IMR-90 (cell line): ENCODE data around the gene BCAS1. TPM values are rescaled to one million over a fixed set of nuclear protein-coding genes. Genes with fewer than 3 reads are reported as not detected.

Experiments used
- ATAC-seq: fragments of 200-7000 bp; cut with Tn5 transposase; 2 replicates; pipeline ENCODE4 v1.9.1; 2020; ENCODE audit warnings: low read depth, mild to moderate bottlenecking, moderate library complexity
- BruUV-seq: library from RNA; stranded (reverse); fragments of 400-500 nt; replicated peaks from 2 replicates; lab custom pipeline; 2021; lab: Mats Ljungman, UMichigan
- CTCF ChIA-PET: fragments of 300-600 bp; formaldehyde crosslinking; extraction: SDS; loops from one replicate; lab custom pipeline; 2021; ENCODE audit warnings: antibody characterized with exemption; lab: Yijun Ruan, JAX
- POLR2A ChIA-PET: fragments of 300-600 bp; sonication (Branson Sonifier 250); formaldehyde crosslinking; loops from one replicate; lab custom pipeline; 2022; ENCODE audit warnings: antibody characterized with exemption; ENCODE audit not compliant: unreplicated experiment; lab: Charles Lee
- DNase-seq: peaks from one replicate; pipeline ENCODE4 v3.0.0; 2013
- H2AFZ ChIP-seq: replicated peaks from 2 replicates; pipeline ENCODE3; 2013; ENCODE audit warnings: low read length, mild to moderate bottlenecking; ENCODE audit not compliant: poor library complexity
- H2AK5ac ChIP-seq: 2 replicates; pipeline ENCODE4 v1.6.1; 2013; ENCODE audit warnings: low read depth, low read length, inconsistent platforms
- H2AK9ac ChIP-seq: replicated peaks from 2 replicates; pipeline ENCODE3; 2013; ENCODE audit warnings: mild to moderate bottlenecking, low read depth, low read length, moderate library complexity; ENCODE audit not compliant: poor library complexity
- H2BK120ac ChIP-seq: 2 replicates; pipeline ENCODE4 v1.6.1; 2013; ENCODE audit warnings: low read depth, low read length, inconsistent platforms
- H2BK15ac ChIP-seq: 3 replicates; pipeline ENCODE4 v1.6.1; 2013; ENCODE audit warnings: low read depth, low read length, inconsistent platforms
- H2BK20ac ChIP-seq: 2 replicates; pipeline ENCODE4 v1.6.1; 2013; ENCODE audit warnings: low read depth, mild to moderate bottlenecking, inconsistent platforms, low read length, moderate library complexity
- H2BK5ac ChIP-seq: 2 replicates; pipeline ENCODE4 v1.6.1; 2013; ENCODE audit warnings: mild to moderate bottlenecking, low read depth, low read length, inconsistent platforms; ENCODE audit not compliant: poor library complexity, severe bottlenecking
- H3K14ac ChIP-seq: replicated peaks from 2 replicates; pipeline ENCODE4 v1.6.1; 2013; ENCODE audit warnings: low read depth, low read length, inconsistent platforms
- H3K18ac ChIP-seq: 2 replicates; pipeline ENCODE4 v1.6.1; 2013; ENCODE audit warnings: low read depth, low read length, control low read depth
- H3K23ac ChIP-seq: 2 replicates; pipeline ENCODE4 v1.6.1; 2013; ENCODE audit warnings: low read depth, low read length, inconsistent platforms
- H3K27ac ChIP-seq: 2 replicates; pipeline ENCODE4 v1.5.1; 2013; ENCODE audit warnings: mild to moderate bottlenecking, control low read depth, low read length; ENCODE audit not compliant: insufficient read depth
- H3K27me3 ChIP-seq: 2 replicates; pipeline ENCODE4 v1.6.1; 2013; ENCODE audit warnings: low read length; ENCODE audit not compliant: control insufficient read depth, insufficient read depth
- H3K36me3 ChIP-seq: 2 replicates; pipeline ENCODE4 v1.6.1; 2013; ENCODE audit warnings: low read length, mixed read lengths; ENCODE audit not compliant: control insufficient read depth, insufficient read depth
- H3K4ac ChIP-seq: 2 replicates; pipeline ENCODE4 v1.6.1; 2013; ENCODE audit warnings: low read depth, low read length, inconsistent platforms
- H3K4me1 ChIP-seq: 2 replicates; pipeline ENCODE4 v1.6.1; 2013; ENCODE audit warnings: low read length, mixed read lengths; ENCODE audit not compliant: control insufficient read depth, insufficient read depth
- H3K4me2 ChIP-seq: 2 replicates; pipeline ENCODE4 v1.6.1; 2013; ENCODE audit warnings: low read depth, mild to moderate bottlenecking, control low read depth, low read length, moderate library complexity
- H3K4me3 ChIP-seq: 2 replicates; pipeline ENCODE4 v1.5.1; 2013; ENCODE audit warnings: low read depth, mild to moderate bottlenecking, control low read depth, low read length, moderate library complexity; ENCODE audit not compliant: insufficient read depth
- H3K56ac ChIP-seq: 2 replicates; pipeline ENCODE4 v1.6.1; 2013; ENCODE audit warnings: low read length, inconsistent platforms; ENCODE audit not compliant: insufficient read depth; ENCODE audit errors: extremely low read depth
- H3K79me1 ChIP-seq, 2 experiments: 2 replicates each; pipeline ENCODE4 v1.6.1; 2013; ENCODE audit warnings: low read length in 2 of 2, inconsistent platforms in 1 of 2, low read depth in 1 of 2
- H3K9ac ChIP-seq: 2 replicates; pipeline ENCODE4 v1.6.1; 2013; ENCODE audit warnings: low read depth, low read length, control low read depth
- H3K9me1 ChIP-seq: 2 replicates; pipeline ENCODE4 v1.6.1; 2013; ENCODE audit warnings: low read length, inconsistent platforms; ENCODE audit not compliant: insufficient read depth
- H3K9me3 ChIP-seq: 2 replicates; pipeline ENCODE4 v1.6.1; 2013; ENCODE audit warnings: low read length; ENCODE audit not compliant: control insufficient read depth, insufficient read depth
- H4K20me1 ChIP-seq: 2 replicates; pipeline ENCODE4 v1.6.1; 2013; ENCODE audit warnings: low read length, inconsistent platforms; ENCODE audit not compliant: insufficient read depth
- H4K5ac ChIP-seq: 2 replicates; pipeline ENCODE4 v1.6.1; 2013; ENCODE audit warnings: mild to moderate bottlenecking, low read depth, low read length, control low read depth
- H4K8ac ChIP-seq, 2 experiments: 2 replicates each; pipeline ENCODE4 v1.6.1; 2013; ENCODE audit warnings: low read depth in 2 of 2, low read length in 2 of 2, control low read depth in 1 of 2, inconsistent platforms in 1 of 2
- H4K91ac ChIP-seq: 2 replicates; pipeline ENCODE4 v1.6.1; 2013; ENCODE audit warnings: low read depth, low read length, inconsistent platforms; ENCODE audit not compliant: insufficient read depth
- BHLHE40 ChIP-seq: fragments of 150-350 bp; IDR thresholded peaks from 2 replicates; pipeline ENCODE4 v1.6.1; 2016; ENCODE audit warnings: mild to moderate bottlenecking, low read depth, low read length
- CEBPB ChIP-seq: IDR thresholded peaks from 2 replicates; pipeline ENCODE4 v1.6.1; 2012; ENCODE audit warnings: low read depth, low read length, improper control_type of control experiment
- FOS ChIP-seq: fragments of 150-350 bp; IDR thresholded peaks from 2 replicates; pipeline ENCODE4 v1.6.1; 2016; ENCODE audit warnings: low read depth, low read length
- MAFK ChIP-seq: IDR thresholded peaks from 2 replicates; pipeline ENCODE4 v1.6.1; 2012; ENCODE audit warnings: low read depth, low read length, improper control_type of control experiment
- NFE2L2 ChIP-seq: fragments of 150-350 bp; IDR thresholded peaks from 2 replicates; pipeline ENCODE4 v1.6.1; 2016; ENCODE audit warnings: low read depth, mild to moderate bottlenecking, low read length
- RAD21 ChIP-seq: IDR thresholded peaks from 2 replicates; pipeline ENCODE4 v1.6.1; 2012; ENCODE audit warnings: low read length, improper control_type of control experiment
- WGBS, 2 experiments: methylation state at CpG; one replicate each; pipeline versions ENCODE4 v1.1.5 to v1.1.7; 2013; ENCODE audit warnings: missing lambda C conversion rate in 2 of 2; ENCODE audit not compliant: insufficient read length in 1 of 2; ENCODE audit errors: extremely low coverage in 2 of 2; 5-methylcytosine and 5-hydroxymethylcytosine counted together
- dilution Hi-C: fragments of 300-500 bp; cut with HindIII; formaldehyde crosslinking; loops from one replicate; pipeline ENCODE4 v1.14.3; 2018; ENCODE audit warnings: low sequenced_read_pairs; ENCODE audit not compliant: unreplicated experiment
- in situ Hi-C: fragments of 300-500 bp; cut with MboI; formaldehyde crosslinking; loops from 3 replicates; pipeline ENCODE4 v1.14.3; 2019; ENCODE audit warnings: low sequenced_read_pairs, inconsistent platforms, mixed read lengths
- intact Hi-C: fragments of 100-400 bp; cut with micrococcal nuclease; formaldehyde crosslinking; loops from 2 replicates; pipeline ENCODE4 v1.10.0; 2022
- polyA plus RNA-seq, 3 experiments: library from polyadenylated mRNA; depleted of rRNA; stranded (reverse); fragments of >200 nt; gene quantifications; 2 replicates each; pipeline ENCODE4 v1.2.3, GENCODE V29; 2012; ENCODE audit warnings: low replicate concordance in 1 of 3
- total RNA-seq: library from RNA; depleted of rRNA; stranded (reverse); fragments of >200 nt; gene quantifications from 2 replicates; pipeline ENCODE4 v1.2.3, GENCODE V29; 2012
- TF ChIP-seq, protein P1 (sequence below): fragments of 150-350 bp; IDR thresholded peaks from 2 replicates; pipeline ENCODE4 v1.6.1; 2017; ENCODE audit warnings: mild to moderate bottlenecking, antibody characterized with exemption, low read length, low read depth

Gene BCAS1
- total and polyA plus RNA-seq, 2 of the 4 experiments (the other 2 are of a cell fraction): under 0.01 TPM; not detected in 1

- Histone ChIP-seq H4K20me1 (no peaks in the 10 kb centered on the region), H3K27me3 (peaks cover 2% of the 10 kb centered on the region; the same call in 1 of the 2 replicates), H3K4me1 (no peaks in the 10 kb centered on the region), H3K14ac (no peak overlapping the region), H3K36me3 (no peaks in the 10 kb centered on the region), H2AK9ac (no peak overlapping the region), H3K27ac (no peak overlapping the region), H2BK5ac (no peak overlapping the region), H2AFZ (no peak overlapping the region), H2BK15ac (no peak overlapping the region), H3K9me1 (no peaks in the 10 kb centered on the region), H3K4ac (no peak overlapping the region), H3K4me3 (no peak overlapping the region), H2BK20ac (no peak overlapping the region), H4K5ac (no peak overlapping the region), H3K4me2 (no peak overlapping the region), H2AK5ac (no peak overlapping the region), H3K79me1 (no peaks in the 10 kb centered on the region), H4K91ac (no peak overlapping the region), H3K9me3 (no peaks in the 10 kb centered on the region), H3K18ac (no peak overlapping the region), H3K9ac (no peak overlapping the region), H3K56ac (no peak overlapping the region), H3K23ac (no peak overlapping the region), H4K8ac (no peak overlapping the region), H2BK120ac (no peak overlapping the region)
- dilution Hi-C loops (no loop called here), in situ Hi-C loops (no loop called here), intact Hi-C loops (no loop called here)
- ATAC-seq (no peak), DNase-seq (no peak)
- TF ChIP-seq FOS (no peak), BHLHE40 (no peak), RAD21 (no peak), NFE2L2 (no peak), MAFK (no peak), CEBPB (0 out of 2 replicates have a peak, but pooled peaks have one; percentile 3)
- TF ChIP-seq, protein P1, sequence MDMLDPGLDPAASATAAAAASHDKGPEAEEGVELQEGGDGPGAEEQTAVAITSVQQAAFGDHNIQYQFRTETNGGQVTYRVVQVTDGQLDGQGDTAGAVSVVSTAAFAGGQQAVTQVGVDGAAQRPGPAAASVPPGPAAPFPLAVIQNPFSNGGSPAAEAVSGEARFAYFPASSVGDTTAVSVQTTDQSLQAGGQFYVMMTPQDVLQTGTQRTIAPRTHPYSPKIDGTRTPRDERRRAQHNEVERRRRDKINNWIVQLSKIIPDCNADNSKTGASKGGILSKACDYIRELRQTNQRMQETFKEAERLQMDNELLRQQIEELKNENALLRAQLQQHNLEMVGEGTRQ: no peak
- WGBS, 2 experiments: 83 to 100% methylated on average over 1 of the region's 2 CpGs
- CTCF ChIA-PET: interaction anchor here (0.6 kb wide), 3 partner anchors 460 to 1666 kb away, joined by 3 read pairs; no protein-coding TSS in a partner anchor
- POLR2A ChIA-PET: no interaction called here
- BruUV-seq: no TSS peak
Observed at GRCh38 chr20:53960579-53961272, 109.7 kb downstream of the BCAS1 start.
